GM21447 (cell line): Measurements from ENCODE around the gene MIS18A.
"Not testable (repeated sequence)": the region's sequence is repeated elsewhere in the genome, so short reads cannot be mapped to it uniquely, and the experiment has no call there.

ENCODE experiments used
- ATAC-seq: cut with Tn5 transposase; IDR thresholded peaks from one replicate; pipeline ENCODE4 v1.9.1; 2021; ENCODE audit not compliant: unreplicated experiment

MIS18A gene

DNA sequence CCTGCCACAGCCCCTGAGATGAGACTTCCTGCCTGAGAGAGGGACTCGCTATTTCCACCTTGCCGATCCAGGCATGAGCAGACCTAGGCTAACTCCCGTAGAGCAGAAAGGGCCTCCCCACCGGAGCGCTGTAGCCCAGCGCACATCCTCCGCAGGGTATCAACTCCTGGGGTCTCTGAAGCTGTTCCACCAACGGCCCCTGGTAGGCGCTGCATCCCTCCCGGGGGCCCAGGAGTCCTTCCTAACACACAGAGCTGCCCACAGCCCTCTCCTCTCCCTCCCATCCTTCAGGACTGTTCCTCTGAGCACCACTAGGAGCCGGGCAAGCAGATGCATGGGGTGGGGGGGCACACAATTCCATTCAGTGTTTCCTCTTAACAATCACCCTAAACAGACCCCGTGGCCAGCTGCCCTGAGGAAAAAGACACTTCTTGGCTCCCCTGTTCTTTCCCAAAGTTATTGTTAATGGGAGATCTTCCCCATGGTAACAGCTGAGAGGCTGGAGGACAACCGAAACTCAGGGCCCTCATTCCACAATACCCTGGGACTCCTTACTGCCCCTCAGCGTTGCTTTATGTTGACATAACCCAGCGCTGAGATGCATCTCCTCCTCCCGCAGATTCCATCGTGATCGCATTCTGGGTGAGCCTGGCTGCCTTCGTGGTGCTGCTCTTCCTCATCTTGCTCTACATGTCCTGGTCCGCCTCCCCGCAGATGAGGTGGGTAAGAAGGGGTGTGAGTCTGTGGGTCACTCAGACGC lies 27.4 kb upstream of the MIS18A start:
- ATAC-seq, result no peak

DNA sequence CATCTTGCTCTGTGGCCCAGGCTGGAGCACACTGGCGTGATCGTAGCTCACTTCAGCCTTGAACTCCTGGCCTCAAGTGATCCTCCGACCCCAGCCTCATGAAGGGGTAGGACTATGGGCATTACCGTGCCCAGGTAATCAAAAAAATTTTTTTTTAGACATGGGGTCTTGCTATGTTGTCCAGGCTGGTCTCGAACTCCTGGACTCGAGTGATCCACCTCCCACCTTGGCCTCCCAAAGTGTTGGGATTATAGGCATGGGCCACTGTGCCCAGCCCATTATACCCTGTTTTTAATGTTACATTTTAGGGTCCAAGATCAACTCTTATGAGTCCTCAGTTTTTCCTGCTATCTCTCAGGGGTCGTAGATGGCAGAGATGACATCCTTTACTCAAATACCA lies 26.1 kb upstream of the MIS18A start:
- no peak for ATAC-seq

DNA sequence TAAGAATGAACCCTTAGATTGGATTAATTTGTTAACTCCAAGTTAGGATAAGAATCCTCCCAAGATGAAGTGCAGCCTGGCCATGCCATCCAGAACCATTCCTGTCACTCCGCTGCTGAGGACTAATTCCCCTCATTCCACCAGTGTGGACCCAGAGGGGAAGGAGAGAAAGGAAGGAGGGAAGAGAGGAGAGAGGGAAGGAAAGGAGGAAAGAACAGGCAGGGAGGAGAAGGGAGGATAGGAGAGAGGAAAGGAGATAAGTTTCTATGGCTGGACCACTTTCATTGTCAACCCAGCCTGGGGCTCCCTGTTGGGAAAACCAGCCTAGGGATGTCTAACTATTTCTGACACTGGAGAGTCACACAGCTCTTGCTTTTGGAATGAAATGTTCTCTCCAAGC lies 24.5 kb upstream of the MIS18A start:
- no peak for ATAC-seq

DNA sequence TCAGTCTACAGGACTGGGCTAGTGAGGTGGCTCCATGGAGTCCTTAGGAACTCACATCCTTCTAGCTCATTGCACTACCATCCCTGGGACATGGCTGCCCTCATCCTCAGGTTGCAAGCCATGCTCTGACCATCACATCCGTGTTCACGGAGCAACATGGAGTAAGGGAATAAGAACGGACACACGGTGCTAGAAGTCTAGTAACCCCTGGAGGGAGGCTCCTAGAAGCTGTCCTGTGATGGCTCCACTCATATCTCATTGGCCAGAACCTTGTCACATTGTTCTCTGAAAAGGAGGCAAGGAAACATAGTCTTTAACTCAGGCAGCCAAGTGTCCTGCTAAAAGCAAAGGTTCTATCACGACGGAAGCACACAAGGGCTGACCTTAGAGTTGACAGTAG lies 23.7 kb upstream of the MIS18A start:
- no peak for ATAC-seq

DNA sequence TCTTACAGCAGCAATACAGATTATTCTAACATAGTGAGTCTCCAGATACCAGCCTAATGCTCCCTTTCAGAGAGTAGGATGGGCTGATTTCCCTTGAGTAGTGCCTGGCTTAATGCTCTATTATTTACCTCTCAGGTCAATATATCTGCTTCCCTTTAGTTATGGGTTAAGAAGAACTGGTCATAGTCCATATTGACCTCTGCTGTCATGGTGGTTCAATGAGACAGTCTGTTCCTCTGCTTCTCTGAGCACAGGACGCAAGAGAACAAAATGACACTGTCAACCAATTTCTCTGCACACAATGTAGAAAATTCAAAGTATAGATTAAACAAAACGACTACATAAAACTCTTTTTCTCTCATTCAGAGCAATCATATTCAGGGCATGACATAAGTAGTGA lies 22.7 kb upstream of the MIS18A start:
- no peak for ATAC-seq

DNA sequence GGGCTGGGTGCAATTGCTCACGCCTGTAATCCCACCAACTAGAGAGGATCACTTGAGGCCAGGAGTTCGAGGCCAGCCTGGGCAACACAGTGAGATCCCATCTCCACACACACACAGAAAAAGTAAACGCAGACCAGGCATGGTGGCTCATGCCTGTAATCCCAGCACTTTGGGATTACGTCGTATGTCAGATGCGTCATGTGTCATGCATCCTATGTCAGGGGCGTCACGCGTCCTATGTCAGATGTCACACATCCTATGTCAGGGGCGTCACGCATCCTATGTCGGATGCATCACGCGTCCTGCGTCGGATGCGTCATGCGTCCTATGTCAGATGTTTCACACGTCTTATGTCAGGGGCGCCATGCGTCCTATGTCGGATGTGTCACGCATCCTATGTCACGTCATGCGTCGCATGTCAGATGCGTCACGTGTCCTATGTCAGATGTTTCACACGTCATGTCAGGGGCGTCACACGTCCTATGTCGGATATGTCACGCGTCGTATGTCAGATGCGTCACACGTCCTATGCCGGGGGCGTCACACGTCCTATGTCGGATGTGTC lies 21.4 kb upstream of the MIS18A start:
- ATAC-seq, result no peak

DNA sequence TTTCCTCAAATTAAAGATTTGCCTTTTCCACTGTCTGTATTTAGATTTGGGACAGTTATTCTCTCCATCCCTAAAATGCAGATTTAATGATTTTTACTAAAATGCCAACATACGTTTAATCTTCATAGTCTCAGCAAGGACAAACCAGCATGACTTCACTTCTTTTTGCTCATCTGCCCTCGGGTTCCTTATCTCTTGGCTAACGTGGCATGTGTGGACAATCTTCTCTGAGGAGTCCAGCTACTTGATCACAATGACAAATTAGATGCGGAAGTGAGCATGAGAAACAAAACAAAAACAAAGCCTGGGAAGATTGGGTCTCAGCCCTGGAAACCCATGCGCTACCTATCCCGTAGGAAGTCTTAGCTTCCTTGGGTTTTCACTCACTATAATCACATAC lies 20.8 kb upstream of the MIS18A start:
- ATAC-seq, result no peak

DNA sequence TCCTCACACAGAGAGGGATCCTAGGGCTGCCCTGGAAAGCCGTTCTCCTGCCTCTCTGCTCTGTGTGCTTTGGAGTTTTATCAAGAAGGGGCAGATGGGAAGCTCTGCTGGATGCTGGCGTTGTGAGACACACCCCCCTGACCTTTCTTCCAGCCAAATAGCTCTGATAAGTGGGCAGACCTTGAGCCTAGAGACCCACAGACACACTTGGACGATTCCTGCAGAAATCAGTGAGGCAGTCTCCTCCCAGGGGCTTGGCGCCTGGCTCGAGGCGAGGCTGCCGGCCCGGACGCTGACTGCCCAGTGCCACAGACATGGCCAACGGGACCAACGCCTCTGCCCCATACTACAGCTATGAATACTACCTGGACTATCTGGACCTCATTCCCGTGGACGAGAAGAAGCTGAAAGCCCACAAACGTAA lies 19.8 kb upstream of the MIS18A start, which contains the start of gene MRAP:
Gene MRAP, plus strand, starts transcription at position 198 of the 424 bp plus-strand sequence. Its CDS starts 117 bp downstream, at position 315.
- no peak for ATAC-seq

DNA sequence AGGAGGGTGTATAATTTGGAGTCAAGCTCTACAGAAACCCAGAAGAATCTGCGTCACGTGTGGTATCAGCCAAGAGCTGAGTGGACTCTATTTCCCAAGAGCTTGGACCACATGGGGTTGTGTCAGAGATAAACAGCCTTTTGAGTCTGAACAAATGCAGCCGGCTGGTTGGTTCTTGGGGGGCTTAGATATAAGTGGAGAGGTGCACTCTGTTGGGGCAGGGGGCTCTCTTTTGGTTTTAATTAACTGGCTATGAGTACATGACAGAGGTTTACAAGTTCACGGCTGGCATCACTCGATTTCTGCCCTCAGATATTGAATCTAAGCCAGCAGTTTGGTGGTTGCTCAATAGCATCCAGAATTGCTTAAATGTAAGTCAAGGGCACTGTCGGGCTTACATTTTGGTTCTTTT lies 19.3 kb upstream of the MIS18A start:
- no peak for ATAC-seq

DNA sequence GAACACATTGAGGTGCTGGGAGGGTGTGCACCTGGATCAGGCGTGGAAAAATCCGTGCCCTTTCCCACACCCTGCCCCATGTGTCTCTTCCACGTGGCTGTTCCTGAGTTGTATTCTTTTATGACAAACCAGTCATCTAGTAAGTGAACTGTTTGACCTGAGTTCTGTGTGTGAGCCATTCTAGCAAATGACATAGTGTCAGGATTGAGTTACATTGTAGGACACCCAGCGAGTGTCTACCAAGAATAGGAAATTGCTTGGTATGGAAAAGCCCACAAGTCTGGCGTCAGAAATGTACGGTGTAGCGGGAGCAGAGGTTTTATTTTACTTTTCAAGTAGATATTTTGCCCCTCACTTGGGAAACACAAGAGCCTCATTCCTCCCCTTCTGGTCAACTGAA lies 18.6 kb upstream of the MIS18A start:
- no peak for ATAC-seq

DNA sequence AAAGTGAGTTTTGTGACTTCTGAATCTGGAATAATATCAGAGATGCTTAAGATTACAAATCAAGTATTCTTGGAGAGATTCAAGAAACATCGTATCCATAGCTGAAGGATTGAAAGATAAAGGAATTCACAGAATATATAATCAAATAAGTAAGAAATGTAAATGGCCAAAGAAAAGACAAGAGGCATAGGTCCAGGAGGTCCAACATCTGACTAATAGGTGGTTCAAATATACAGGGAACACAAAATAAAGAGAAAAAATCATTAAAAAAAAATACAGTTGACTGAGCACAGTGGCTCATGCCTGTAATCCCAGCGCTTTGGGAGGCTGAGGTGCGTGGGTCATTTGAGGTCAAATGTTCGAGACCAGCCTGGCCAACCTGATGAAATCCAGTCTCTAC lies 6.6 kb upstream of the MIS18A start:
- ATAC-seq, result no peak

DNA sequence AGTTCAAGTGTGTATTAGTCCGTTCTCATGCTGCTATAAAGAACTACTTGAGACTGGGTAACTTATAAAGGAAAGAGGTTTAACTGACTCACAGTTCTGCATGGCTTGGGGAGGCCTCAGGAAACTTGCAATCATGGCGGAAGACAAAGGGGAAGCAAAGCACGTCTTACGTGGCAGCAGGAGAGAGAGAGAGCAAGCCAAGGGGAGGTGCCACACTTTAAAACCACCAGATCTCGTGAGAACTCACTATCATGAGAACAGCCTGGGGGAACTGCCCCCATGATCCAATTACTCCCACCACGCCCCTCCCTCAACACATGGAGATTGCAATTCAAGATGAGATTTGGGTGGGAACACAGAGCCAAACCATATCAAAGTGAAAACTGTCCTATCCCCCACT lies 4.1 kb upstream of the MIS18A start:
- no peak for ATAC-seq

DNA sequence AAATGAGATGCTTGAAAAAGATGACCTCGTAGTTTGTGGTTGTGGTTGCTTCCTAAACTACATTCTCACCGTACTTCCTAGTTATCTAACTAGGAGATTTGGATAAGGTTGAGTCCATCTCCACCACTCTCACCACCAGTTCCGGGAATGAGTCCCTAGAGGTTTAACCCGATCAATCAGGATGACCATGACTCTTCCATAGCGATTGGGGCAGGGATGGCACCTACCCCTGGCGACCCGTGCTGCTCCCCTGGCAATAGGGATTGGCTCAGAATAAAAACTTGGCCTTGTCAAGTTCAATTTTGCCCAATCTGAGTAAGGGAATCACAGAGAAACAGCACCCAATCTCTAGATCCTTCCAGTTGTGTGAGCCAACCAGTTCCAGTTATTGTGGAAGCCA lies 2.7 kb upstream of the MIS18A start:
- no peak for ATAC-seq

DNA sequence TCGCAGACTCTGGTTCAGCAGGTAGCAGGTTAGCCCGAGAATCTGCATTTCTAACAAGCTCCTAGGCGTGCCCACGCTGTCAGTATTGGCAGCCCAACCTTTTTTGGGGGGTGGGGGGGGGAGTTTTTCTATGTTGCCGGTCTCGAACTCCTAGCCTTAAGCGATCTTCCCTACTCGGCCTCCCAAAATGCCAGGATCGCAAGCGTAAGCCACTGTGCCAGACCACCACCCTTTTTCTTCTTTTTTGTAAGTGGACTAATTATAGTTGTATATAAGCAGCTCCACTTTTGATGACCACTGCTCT lies 480 bp upstream of the MIS18A start:
- ATAC-seq, result no peak

DNA sequence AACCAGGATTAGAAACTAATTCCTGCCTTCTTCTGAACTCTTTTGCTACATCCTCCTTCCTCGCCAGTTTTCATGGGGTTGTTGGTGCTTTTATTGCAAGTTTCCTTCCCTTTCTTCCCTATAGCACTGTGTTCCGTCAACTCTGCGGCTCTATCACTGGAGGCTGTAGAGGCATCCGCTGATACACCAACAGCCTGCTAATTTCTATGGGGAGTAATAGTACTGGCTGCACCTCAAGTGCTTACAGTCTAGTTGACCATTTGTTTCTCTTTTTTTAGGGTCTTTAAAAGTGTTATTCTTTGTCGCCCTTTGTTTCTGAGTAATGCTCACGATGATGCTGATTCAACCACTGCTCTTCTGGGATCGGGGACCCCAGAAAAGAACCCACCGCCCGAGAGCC lies 746 bp downstream of the MIS18A start:
- no peak for ATAC-seq

DNA sequence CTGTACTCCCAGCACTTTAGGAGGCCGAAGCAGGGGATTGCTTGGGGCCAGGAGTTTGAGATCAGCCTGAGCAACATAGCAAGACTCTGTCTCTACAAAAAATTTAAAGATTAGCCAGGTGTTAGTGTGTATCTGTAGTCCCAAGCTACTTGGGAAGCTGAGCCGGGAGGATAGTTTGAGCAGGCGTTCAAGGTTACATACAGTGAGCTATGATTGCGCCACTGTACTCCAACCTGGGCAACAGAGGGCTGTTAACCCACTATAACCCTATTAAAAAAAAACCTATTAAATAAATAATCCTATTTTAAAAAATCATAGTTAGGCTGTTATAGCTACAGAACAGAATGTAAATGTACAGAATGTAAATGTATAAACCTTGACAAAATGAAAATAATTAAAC lies 2.2 kb downstream of the MIS18A start:
- no peak for ATAC-seq

DNA sequence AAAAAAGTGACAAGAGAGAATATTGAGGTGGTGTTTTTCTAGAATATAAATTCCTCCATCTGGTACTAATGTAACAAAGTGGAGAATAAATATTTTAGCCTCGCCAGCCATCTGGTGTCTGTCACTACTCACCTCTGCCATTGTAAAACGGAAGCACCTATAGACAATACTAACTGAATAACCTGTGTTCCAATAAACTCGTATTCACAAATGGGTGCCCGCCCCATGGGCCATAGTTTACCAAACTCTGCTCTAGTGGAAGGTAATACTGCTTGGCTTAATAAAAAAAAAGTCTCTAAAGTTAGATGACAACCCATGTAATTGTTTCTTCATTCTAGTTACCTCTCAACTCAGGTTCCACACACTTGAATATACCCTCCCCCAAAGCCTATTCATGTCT lies 8.1 kb downstream of the MIS18A start:
- ATAC-seq, result no peak

DNA sequence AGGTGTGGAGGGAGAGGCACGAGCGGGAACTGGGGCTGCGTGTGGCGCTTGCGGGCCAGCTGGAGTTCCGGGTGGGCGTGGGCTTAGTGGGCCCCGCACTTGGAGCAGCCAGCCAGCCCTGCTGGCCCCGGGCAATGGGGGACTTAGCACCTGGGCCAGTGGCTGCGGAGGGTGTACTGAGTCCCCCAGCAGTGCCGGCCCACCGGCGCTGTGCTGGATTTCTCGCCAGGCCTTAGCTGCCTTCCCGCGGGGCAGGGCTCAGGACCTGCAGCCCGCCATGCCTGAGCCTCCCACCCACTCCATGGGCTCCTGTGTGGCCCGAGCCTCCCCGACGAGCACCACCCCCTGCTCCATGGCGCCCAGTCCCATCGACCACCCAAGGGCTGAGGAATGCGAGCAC lies 13.5 kb downstream of the MIS18A start:
- ATAC-seq, result not testable (repeated sequence)

DNA sequence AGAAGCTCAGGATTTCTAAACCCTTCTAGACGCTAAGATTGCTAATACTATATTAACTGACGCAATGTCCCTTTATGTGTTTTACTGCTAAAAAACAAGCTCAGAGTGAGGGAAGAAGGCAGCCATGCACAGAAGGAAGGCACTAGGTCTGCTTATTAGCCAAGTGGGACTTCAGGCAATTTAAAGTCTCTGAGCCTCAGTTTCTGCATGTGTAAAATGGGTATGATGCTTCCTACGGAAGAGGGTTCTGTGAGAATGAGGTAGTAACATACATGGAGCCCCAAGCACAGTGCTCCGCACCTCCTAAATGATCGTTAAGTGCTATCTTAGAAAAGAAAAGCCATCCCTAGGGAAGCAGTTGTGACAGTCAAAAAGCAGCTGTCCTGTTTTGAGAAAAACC lies 16.9 kb downstream of the MIS18A start:
- ATAC-seq, result no peak

DNA sequence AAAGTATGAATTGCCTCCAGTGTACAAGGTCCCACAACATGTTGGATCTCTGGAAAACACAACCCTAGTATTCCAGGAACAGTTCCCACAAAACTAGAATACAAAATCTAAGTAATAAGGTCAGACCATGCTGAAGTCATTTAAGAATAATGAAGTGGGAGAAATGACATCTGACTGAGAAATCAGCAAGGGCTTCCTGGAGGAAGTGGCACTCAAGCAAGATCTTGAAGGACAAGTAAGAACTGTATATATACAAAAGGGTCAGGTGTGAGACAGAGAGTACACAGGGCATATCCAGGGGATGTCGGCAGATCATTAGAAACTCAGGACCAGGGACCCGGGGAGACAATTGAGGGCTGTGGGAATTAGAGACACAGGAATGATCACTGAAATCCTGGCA lies 18.7 kb downstream of the MIS18A start:
- ATAC-seq, result no peak

DNA sequence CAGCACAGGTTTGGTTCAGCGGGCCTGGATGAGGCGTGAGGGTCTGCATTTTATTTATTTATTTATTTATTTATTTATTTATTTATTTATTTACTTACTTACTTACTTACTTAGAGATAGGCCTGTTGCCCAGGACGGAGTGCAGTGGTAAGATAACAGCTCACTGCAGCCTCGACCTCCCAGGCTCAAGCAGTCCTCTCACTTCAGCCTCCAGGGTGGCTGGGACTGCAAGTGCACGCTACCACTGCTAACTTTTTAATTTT lies 20.1 kb downstream of the MIS18A start:
- ATAC-seq, result not testable (repeated sequence)

DNA sequence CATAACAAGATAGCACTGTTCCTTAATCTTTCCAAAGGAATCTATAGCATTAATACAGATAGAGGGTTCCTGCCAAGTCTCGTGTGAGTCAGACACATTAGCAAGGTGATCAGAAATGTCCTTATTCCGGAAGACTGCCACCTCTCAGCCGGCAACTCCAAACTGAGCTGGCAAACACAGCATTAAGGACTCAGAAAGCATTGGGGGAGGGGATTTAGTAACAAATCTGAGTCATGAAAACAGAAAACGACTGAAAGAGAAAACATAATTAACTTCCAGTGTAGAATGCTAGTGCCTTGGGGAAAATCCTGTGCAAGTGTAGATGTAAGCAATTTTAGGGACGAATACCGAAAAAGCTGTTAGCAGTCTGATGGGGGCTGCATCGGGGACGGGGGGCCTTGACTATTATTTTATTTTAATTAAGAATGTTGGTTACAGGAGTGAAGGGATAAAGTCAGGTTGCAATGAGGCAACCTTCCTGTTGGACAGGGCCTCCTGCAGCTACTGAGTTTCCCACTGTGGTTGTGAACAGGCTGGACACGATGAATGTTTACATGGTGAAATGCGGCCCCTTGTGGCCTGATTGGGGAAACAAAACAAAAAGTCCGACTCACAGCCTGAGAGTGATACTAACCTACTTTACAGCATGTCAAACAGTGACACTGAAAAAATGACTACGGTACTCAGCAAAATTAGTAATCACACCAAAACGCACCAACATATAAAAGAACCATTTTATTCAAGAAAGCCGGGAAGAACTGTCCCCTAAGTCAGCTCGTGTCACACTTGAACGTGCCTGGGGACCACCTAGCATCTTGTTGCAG lies 20.7 kb downstream of the MIS18A start:
- peak; percentile 79 for ATAC-seq
